GM12872 (cell line): ENCODE measurements around the gene PGP.

Experiments used
- CTCF ChIP-seq: IDR thresholded peaks from 3 replicates; pipeline ENCODE4 v1.5.1; 2011; ENCODE audit warnings: low read depth, mild to moderate bottlenecking, low read length, moderate library complexity; ENCODE audit not compliant: insufficient read depth

PGP gene

GRCh38 chr16:2234813-2235170 lies 20.2 kb upstream of the PGP start:
- TF ChIP-seq CTCF, result no peak

GRCh38 chr16:2233872-2234812 lies 19.5 kb upstream of the PGP start:
- no peak for TF ChIP-seq CTCF

GRCh38 chr16:2233046-2233775 lies 18.6 kb upstream of the PGP start:
- TF ChIP-seq CTCF, result no peak

- no peak for TF ChIP-seq CTCF
Observed at GRCh38 chr16:2232094-2232990, 17.7 kb upstream of the PGP start.

- no peak for TF ChIP-seq CTCF
Observed at GRCh38 chr16:2231016-2231931, 16.6 kb upstream of the PGP start.

GRCh38 chr16:2230376-2230775 lies 15.7 kb upstream of the PGP start:
- TF ChIP-seq CTCF, result no peak
